ENCODE results near the gene MSRB2.

DNA sequence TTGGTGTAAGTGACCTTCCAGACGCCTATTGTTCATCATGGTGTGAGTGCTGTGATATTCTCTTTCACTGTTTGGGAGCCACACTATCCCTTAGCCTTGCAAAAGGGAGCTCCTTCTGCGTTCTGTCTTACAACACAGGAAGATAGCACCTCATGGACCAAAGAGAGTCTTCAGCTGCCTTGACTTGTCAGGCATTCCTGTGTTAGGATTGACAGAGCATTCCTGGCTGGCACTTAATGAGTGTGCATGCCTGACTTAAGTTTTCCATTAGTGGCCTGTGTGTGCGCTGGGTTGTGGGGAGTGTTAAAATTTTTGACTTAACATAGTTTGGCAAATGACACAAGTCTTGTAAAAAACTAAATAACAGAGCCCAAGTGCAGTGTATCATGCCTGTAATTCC, 21.9 kb upstream of the MSRB2 start:
- TF ChIP-seq POLR2AphosphoS5 (IDR thresholded peaks at IDR 0.05; ENCODE audit: borderline replicate concordance, low read depth, low read length) (no peak), EZH2 (IDR thresholded peaks at IDR 0.05) (no peak)

All from SK-N-MC (cell line).